SK-N-SH (cell line): ENCODE measurements around the gene KRT25. TPM values are rescaled to one million over a fixed set of nuclear protein-coding genes. Genes with fewer than 3 reads are reported as not detected.

Source experiments
- CTCF ChIA-PET: fragments of 300-600, 350-600 bp; formaldehyde crosslinking; extraction: SDS; loops from one replicate; lab custom pipeline; 2021; lab: Yijun Ruan, JAX
- POLR2A ChIA-PET: fragments of 350-600 bp; sonication (Branson Sonifier 250); formaldehyde crosslinking; extraction: SDS; loops from one replicate; lab custom pipeline; 2020; ENCODE audit warnings: antibody characterized with exemption, inconsistent platforms; lab: Yijun Ruan, JAX
- DNase-seq: peaks from one replicate; pipeline ENCODE4 v3.0.0; 2012
- H2AFZ ChIP-seq: fragments of 200-600 bp; sonication (generic); 2 replicates; pipeline ENCODE4 v1.8.1; 2016; ENCODE audit warnings: antibody characterized with exemption, mild to moderate bottlenecking, low read depth
- H3F3A ChIP-seq: fragments of 200-600 bp; sonication (generic); replicated peaks from 2 replicates; pipeline ENCODE3; 2016; ENCODE audit warnings: antibody characterized with exemption, mild to moderate bottlenecking; ENCODE audit not compliant: insufficient read depth
- H3K27ac ChIP-seq, 2 experiments: fragments of 200-500 bp in 1 of 2; fragments of 200-600 bp in 1 of 2; sonication (Bioruptor generic) in 1 of 2; sonication (generic), shearing (Covaris generic) in 1 of 2; 2 replicates each; pipeline versions ENCODE4 v1.5.1 to v1.6.1; 2014 to 2016; ENCODE audit warnings: low read depth in 2 of 2, inconsistent platforms in 1 of 2, low read length in 1 of 2, mild to moderate bottlenecking in 1 of 2, mixed read lengths in 1 of 2
- H3K27me3 ChIP-seq: fragments of 200-600 bp; sonication (generic), shearing (Covaris generic); 2 replicates; pipeline ENCODE4 v1.6.1; 2016; ENCODE audit warnings: mixed run types; ENCODE audit not compliant: insufficient read depth
- H3K36me3 ChIP-seq, 2 experiments: fragments of 200-500 bp in 1 of 2; fragments of 200-600 bp in 1 of 2; sonication (Bioruptor generic) in 1 of 2; sonication (generic) in 1 of 2; replicated peaks in 1 of 2; 2 replicates each; pipeline versions ENCODE3 to v1.5.1; 2014 to 2016; ENCODE audit warnings: low read length in 1 of 2, mild to moderate bottlenecking in 1 of 2; ENCODE audit not compliant: insufficient read depth in 2 of 2, control insufficient read depth in 1 of 2
- H3K4me1 ChIP-seq, 2 experiments: fragments of 200-500 bp in 1 of 2; fragments of 200-600 bp in 1 of 2; sonication (Bioruptor generic) in 1 of 2; sonication (generic), shearing (Covaris generic) in 1 of 2; 2 replicates each; pipeline versions ENCODE4 v1.5.1 to v1.6.1; 2014 to 2016; ENCODE audit warnings: low read depth in 1 of 2, low read length in 1 of 2, mixed run types in 1 of 2; ENCODE audit not compliant: insufficient read depth in 2 of 2, control insufficient read depth in 1 of 2
- H3K4me2 ChIP-seq: fragments of 200-600 bp; sonication (generic), shearing (Covaris generic); 2 replicates; pipeline ENCODE4 v1.6.1; 2017; ENCODE audit warnings: mixed run types
- H3K4me3 ChIP-seq, 2 experiments: fragments of 200-500 bp in 1 of 2; fragments of 200-600 bp in 1 of 2; sonication (Bioruptor generic) in 1 of 2; sonication (generic), shearing (Covaris generic) in 1 of 2; 2 replicates each; pipeline versions ENCODE4 v1.5.1 to v1.8.1; 2014 to 2016; ENCODE audit warnings: low read depth in 2 of 2, inconsistent platforms in 1 of 2, low read length in 1 of 2, mild to moderate bottlenecking in 1 of 2, mixed read lengths in 1 of 2, moderate library complexity in 1 of 2
- H3K79me2 ChIP-seq: fragments of 200-600 bp; sonication (generic); 2 replicates; pipeline ENCODE4 v1.8.1; 2017; ENCODE audit warnings: mild to moderate bottlenecking; ENCODE audit not compliant: insufficient read depth
- H3K9ac ChIP-seq: fragments of 200-600 bp; sonication (generic); 2 replicates; pipeline ENCODE4 v1.6.1; 2017; ENCODE audit warnings: mixed run types
- H3K9me2 ChIP-seq: fragments of 200-600 bp; sonication (generic); 2 replicates; pipeline ENCODE4 v1.6.1; 2017; ENCODE audit warnings: mixed run types
- H3K9me3 ChIP-seq: fragments of 200-600 bp; sonication (generic); 2 replicates; pipeline ENCODE4 v1.6.1; 2017; ENCODE audit warnings: mixed run types, mild to moderate bottlenecking, moderate library complexity
- H4K20me1 ChIP-seq: fragments of 200-600 bp; sonication (generic); 2 replicates; pipeline ENCODE4 v1.6.1; 2017; ENCODE audit warnings: mild to moderate bottlenecking, mixed run types; ENCODE audit not compliant: insufficient read depth
- EZH2phosphoT487 ChIP-seq: fragments of 200-600 bp; sonication (generic); IDR thresholded peaks from 2 replicates; pipeline ENCODE4 v1.6.1; 2017; ENCODE audit warnings: low read depth, mixed run types, mild to moderate bottlenecking, antibody characterized with exemption, moderate library complexity, borderline replicate concordance
- FOSL2 ChIP-seq: IDR thresholded peaks from 2 replicates; pipeline ENCODE4 v1.4.0; 2012; ENCODE audit warnings: low read depth, mild to moderate bottlenecking, moderate library complexity, borderline replicate concordance
- FOXJ3 ChIP-seq: sonication (generic); formaldehyde crosslinking; IDR thresholded peaks from 2 replicates; pipeline ENCODE4 v1.5.1; 2020; ENCODE audit warnings: mild to moderate bottlenecking, missing genetic modification reagents
- GABPA ChIP-seq: IDR thresholded peaks from 2 replicates; pipeline ENCODE4 v1.4.0; 2012; ENCODE audit warnings: low read depth, mild to moderate bottlenecking
- MEF2A ChIP-seq: IDR thresholded peaks from 2 replicates; pipeline ENCODE4 v1.4.0; 2012; ENCODE audit warnings: low read depth, borderline replicate concordance
- MXI1 ChIP-seq: IDR thresholded peaks from 2 replicates; pipeline ENCODE4 v1.6.1; 2012; ENCODE audit warnings: mild to moderate bottlenecking, low read depth, low read length, improper control_type of control experiment
- NFIC ChIP-seq: IDR thresholded peaks from 2 replicates; pipeline ENCODE4 v1.4.0; 2012; ENCODE audit warnings: borderline replicate concordance
- POLR2AphosphoS5 ChIP-seq: IDR thresholded peaks from 2 replicates; pipeline ENCODE4 v1.6.1; 2012; ENCODE audit warnings: low read depth, low read length
- RCOR1 ChIP-seq: fragments of 150-350 bp; IDR thresholded peaks from 2 replicates; pipeline ENCODE4 v1.6.1; 2017; ENCODE audit warnings: antibody characterized with exemption, low read length
- SIN3A ChIP-seq: IDR thresholded peaks from 2 replicates; pipeline ENCODE4 v1.6.1; 2012; ENCODE audit warnings: low read depth, mild to moderate bottlenecking, low read length, moderate library complexity, borderline replicate concordance
- TEAD4 ChIP-seq: IDR thresholded peaks from 2 replicates; pipeline ENCODE4 v1.4.0; 2012; ENCODE audit warnings: mild to moderate bottlenecking, borderline replicate concordance; ENCODE audit not compliant: insufficient read depth
- YY1 ChIP-seq: IDR thresholded peaks from 2 replicates; pipeline ENCODE4 v1.4.0; 2012; ENCODE audit warnings: low read depth, mild to moderate bottlenecking
- WGBS: methylation state at CpG from one replicate; pipeline ENCODE4 v1.1.6; 2017; ENCODE audit warnings: low lambda C conversion rate; 5-methylcytosine and 5-hydroxymethylcytosine counted together
- polyA plus RNA-seq, 3 experiments: library from polyadenylated mRNA; depleted of rRNA; stranded (reverse); fragments of >200 nt; gene quantifications; 2 replicates each; pipeline ENCODE4 v1.2.3, GENCODE V29; 2012
- TF ChIP-seq, protein P1 (sequence below): IDR thresholded peaks from 2 replicates; pipeline ENCODE4 v1.4.0; 2012; ENCODE audit warnings: low read depth
- TF ChIP-seq, protein P2 (sequence below): IDR thresholded peaks from 2 replicates; pipeline ENCODE4 v1.4.0; 2012; ENCODE audit warnings: low read depth, borderline replicate concordance
- TF ChIP-seq, protein P3 (sequence below): fragments of 150-350 bp; IDR thresholded peaks from 2 replicates; pipeline ENCODE4 v1.6.1; 2016; ENCODE audit warnings: mild to moderate bottlenecking, low read depth, low read length
- TF ChIP-seq, protein P4 (sequence below): IDR thresholded peaks from 2 replicates; pipeline ENCODE4 v1.6.1; 2012; ENCODE audit warnings: mild to moderate bottlenecking, low read depth, low read length, moderate library complexity
- TF ChIP-seq, protein P5 (sequence below): IDR thresholded peaks from 2 replicates; pipeline ENCODE4 v1.4.0; 2012; ENCODE audit warnings: low read depth, borderline replicate concordance
- TF ChIP-seq, protein P6 (sequence below): IDR thresholded peaks from 2 replicates; pipeline ENCODE4; 2012
- TF ChIP-seq, protein P7 (sequence below): fragments of 200-600 bp; sonication (generic); IDR thresholded peaks from 2 replicates; pipeline ENCODE4 v1.6.1; 2017; ENCODE audit warnings: antibody characterized with exemption, mild to moderate bottlenecking, moderate library complexity

KRT25 gene
- polyA plus RNA-seq, 1 of the 3 experiments (the other 2 are of a cell fraction) = not detected

DNA sequence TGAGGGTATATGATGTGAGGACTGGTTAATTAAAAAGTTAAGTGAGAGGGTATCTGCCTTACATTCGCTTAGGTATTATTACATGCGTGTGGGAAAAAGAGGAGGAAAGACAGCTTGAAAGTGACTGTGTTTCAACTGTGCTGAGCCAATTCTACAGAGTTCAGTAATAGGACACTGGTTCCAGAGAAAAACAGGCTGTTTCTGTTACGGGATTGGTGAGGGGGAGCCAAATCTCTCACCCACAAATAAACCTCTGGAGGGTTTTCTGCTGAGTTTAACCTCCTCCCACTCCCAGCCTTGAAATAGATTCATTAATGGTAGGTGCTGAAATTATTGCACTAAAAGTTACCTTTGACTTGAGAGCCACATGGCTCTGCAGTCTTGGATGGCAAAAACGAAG lies 20.8 kb upstream of the KRT25 start:
- H3K27me3 ChIP-seq = peaks cover 64% of the 10 kb centered on the region
- TF ChIP-seq EZH2phosphoT487 = no peak
- TF ChIP-seq TEAD4 = no peak
- TF ChIP-seq NFIC = no peak
- TF ChIP-seq, protein P1, sequence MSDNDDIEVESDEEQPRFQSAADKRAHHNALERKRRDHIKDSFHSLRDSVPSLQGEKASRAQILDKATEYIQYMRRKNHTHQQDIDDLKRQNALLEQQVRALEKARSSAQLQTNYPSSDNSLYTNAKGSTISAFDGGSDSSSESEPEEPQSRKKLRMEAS = no peak
- TF ChIP-seq YY1 = no peak
- TF ChIP-seq MXI1 = no peak
- TF ChIP-seq, protein P2, sequence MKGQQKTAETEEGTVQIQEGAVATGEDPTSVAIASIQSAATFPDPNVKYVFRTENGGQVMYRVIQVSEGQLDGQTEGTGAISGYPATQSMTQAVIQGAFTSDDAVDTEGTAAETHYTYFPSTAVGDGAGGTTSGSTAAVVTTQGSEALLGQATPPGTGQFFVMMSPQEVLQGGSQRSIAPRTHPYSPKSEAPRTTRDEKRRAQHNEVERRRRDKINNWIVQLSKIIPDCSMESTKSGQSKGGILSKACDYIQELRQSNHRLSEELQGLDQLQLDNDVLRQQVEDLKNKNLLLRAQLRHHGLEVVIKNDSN = no peak
- no peak for TF ChIP-seq MEF2A
- TF ChIP-seq, protein P3, sequence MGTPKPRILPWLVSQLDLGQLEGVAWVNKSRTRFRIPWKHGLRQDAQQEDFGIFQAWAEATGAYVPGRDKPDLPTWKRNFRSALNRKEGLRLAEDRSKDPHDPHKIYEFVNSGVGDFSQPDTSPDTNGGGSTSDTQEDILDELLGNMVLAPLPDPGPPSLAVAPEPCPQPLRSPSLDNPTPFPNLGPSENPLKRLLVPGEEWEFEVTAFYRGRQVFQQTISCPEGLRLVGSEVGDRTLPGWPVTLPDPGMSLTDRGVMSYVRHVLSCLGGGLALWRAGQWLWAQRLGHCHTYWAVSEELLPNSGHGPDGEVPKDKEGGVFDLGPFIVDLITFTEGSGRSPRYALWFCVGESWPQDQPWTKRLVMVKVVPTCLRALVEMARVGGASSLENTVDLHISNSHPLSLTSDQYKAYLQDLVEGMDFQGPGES = no peak
- TF ChIP-seq, protein P4, sequence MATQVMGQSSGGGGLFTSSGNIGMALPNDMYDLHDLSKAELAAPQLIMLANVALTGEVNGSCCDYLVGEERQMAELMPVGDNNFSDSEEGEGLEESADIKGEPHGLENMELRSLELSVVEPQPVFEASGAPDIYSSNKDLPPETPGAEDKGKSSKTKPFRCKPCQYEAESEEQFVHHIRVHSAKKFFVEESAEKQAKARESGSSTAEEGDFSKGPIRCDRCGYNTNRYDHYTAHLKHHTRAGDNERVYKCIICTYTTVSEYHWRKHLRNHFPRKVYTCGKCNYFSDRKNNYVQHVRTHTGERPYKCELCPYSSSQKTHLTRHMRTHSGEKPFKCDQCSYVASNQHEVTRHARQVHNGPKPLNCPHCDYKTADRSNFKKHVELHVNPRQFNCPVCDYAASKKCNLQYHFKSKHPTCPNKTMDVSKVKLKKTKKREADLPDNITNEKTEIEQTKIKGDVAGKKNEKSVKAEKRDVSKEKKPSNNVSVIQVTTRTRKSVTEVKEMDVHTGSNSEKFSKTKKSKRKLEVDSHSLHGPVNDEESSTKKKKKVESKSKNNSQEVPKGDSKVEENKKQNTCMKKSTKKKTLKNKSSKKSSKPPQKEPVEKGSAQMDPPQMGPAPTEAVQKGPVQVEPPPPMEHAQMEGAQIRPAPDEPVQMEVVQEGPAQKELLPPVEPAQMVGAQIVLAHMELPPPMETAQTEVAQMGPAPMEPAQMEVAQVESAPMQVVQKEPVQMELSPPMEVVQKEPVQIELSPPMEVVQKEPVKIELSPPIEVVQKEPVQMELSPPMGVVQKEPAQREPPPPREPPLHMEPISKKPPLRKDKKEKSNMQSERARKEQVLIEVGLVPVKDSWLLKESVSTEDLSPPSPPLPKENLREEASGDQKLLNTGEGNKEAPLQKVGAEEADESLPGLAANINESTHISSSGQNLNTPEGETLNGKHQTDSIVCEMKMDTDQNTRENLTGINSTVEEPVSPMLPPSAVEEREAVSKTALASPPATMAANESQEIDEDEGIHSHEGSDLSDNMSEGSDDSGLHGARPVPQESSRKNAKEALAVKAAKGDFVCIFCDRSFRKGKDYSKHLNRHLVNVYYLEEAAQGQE = no peak
- TF ChIP-seq FOSL2 = no peak
- no peak for TF ChIP-seq GABPA
- TF ChIP-seq, protein P5, sequence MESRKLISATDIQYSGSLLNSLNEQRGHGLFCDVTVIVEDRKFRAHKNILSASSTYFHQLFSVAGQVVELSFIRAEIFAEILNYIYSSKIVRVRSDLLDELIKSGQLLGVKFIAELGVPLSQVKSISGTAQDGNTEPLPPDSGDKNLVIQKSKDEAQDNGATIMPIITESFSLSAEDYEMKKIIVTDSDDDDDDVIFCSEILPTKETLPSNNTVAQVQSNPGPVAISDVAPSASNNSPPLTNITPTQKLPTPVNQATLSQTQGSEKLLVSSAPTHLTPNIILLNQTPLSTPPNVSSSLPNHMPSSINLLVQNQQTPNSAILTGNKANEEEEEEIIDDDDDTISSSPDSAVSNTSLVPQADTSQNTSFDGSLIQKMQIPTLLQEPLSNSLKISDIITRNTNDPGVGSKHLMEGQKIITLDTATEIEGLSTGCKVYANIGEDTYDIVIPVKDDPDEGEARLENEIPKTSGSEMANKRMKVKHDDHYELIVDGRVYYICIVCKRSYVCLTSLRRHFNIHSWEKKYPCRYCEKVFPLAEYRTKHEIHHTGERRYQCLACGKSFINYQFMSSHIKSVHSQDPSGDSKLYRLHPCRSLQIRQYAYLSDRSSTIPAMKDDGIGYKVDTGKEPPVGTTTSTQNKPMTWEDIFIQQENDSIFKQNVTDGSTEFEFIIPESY = no peak
- no peak for TF ChIP-seq FOXJ3 (CRISPR knock-in tag)
- no peak for TF ChIP-seq SIN3A
- TF ChIP-seq, protein P6, sequence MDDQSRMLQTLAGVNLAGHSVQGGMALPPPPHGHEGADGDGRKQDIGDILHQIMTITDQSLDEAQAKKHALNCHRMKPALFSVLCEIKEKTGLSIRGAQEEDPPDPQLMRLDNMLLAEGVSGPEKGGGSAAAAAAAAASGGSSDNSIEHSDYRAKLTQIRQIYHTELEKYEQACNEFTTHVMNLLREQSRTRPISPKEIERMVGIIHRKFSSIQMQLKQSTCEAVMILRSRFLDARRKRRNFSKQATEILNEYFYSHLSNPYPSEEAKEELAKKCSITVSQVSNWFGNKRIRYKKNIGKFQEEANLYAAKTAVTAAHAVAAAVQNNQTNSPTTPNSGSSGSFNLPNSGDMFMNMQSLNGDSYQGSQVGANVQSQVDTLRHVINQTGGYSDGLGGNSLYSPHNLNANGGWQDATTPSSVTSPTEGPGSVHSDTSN = no peak
- TF ChIP-seq, protein P7, sequence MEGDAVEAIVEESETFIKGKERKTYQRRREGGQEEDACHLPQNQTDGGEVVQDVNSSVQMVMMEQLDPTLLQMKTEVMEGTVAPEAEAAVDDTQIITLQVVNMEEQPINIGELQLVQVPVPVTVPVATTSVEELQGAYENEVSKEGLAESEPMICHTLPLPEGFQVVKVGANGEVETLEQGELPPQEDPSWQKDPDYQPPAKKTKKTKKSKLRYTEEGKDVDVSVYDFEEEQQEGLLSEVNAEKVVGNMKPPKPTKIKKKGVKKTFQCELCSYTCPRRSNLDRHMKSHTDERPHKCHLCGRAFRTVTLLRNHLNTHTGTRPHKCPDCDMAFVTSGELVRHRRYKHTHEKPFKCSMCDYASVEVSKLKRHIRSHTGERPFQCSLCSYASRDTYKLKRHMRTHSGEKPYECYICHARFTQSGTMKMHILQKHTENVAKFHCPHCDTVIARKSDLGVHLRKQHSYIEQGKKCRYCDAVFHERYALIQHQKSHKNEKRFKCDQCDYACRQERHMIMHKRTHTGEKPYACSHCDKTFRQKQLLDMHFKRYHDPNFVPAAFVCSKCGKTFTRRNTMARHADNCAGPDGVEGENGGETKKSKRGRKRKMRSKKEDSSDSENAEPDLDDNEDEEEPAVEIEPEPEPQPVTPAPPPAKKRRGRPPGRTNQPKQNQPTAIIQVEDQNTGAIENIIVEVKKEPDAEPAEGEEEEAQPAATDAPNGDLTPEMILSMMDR = no peak
- no peak for TF ChIP-seq POLR2AphosphoS5
- TF ChIP-seq RCOR1 = no peak
- no peaks in the 10 kb centered on the region for H3F3A ChIP-seq
- H3K9me3 ChIP-seq = no peaks in the 10 kb centered on the region
- CTCF ChIA-PET = no interaction called here
- H4K20me1 ChIP-seq = no peaks in the 10 kb centered on the region
- no peak overlapping the region for H2AFZ ChIP-seq
- H3K9me2 ChIP-seq = 0 out of 2 replicates have a peak, but pooled peaks cover 5% of the 10 kb centered on the region
- no peaks in the 10 kb centered on the region for H3K79me2 ChIP-seq
- no peak for DNase-seq
- H3K9ac ChIP-seq = no peak overlapping the region
- H3K4me2 ChIP-seq = no peak overlapping the region
- H3K36me3 ChIP-seq = no peaks in the 10 kb centered on the region
- H3K4me3 ChIP-seq = no peak overlapping the region
- WGBS = 18% methylated on average over 4 of the region's 4 CpGs
- POLR2A ChIA-PET = no interaction called here
- no peaks in the 10 kb centered on the region for H3K4me1 ChIP-seq
- H3K27ac ChIP-seq = no peak overlapping the region
